MM.1S (cell line): Measurements from ENCODE around the gene GRAMD1B.

ENCODE experiments used
- DNase-seq: peaks from one replicate; pipeline ENCODE4 v3.0.0-alpha.2; 2015
- H2AFZ ChIP-seq: fragments of 300-600 bp; sonication (generic); 2 replicates; pipeline ENCODE4 v1.6.0; 2016; ENCODE audit warnings: antibody characterized with exemption, low read length
- H3F3A ChIP-seq: fragments of 300-600 bp; sonication (generic); 2 replicates; pipeline ENCODE4 v1.6.1; 2016; ENCODE audit warnings: mild to moderate bottlenecking, antibody characterized with exemption, low read length, moderate library complexity, mixed read lengths; ENCODE audit not compliant: insufficient read depth
- H3K27ac ChIP-seq: fragments of 300-600 bp; sonication (generic); 2 replicates; pipeline ENCODE4 v1.5.1; 2016; ENCODE audit warnings: mild to moderate bottlenecking, low read length
- H3K27me3 ChIP-seq: fragments of 300-600 bp; sonication (generic); replicated peaks from 2 replicates; pipeline ENCODE4 v1.6.0; 2016; ENCODE audit warnings: low read length; ENCODE audit not compliant: insufficient read depth
- H3K36me3 ChIP-seq: fragments of 300-600 bp; sonication (generic); replicated peaks from 2 replicates; pipeline ENCODE4 v1.6.1; 2016; ENCODE audit warnings: mild to moderate bottlenecking, low read length, mixed read lengths; ENCODE audit not compliant: insufficient read depth
- H3K4me1 ChIP-seq: fragments of 300-600 bp; sonication (generic); 2 replicates; pipeline ENCODE4 v1.6.1; 2016; ENCODE audit warnings: low read length, mixed read lengths
- H3K4me2 ChIP-seq: fragments of 300-600 bp; sonication (generic); 2 replicates; pipeline ENCODE4 v1.6.0; 2016; ENCODE audit warnings: low read depth, low read length
- H3K4me3 ChIP-seq: fragments of 300-600 bp; sonication (generic); 2 replicates; pipeline ENCODE4 v1.5.1; 2016; ENCODE audit warnings: low read length, mixed read lengths
- H3K79me2 ChIP-seq: fragments of 300-600 bp; sonication (generic); 2 replicates; pipeline ENCODE4 v1.6.1; 2016; ENCODE audit warnings: mixed run types, low read length, mixed read lengths
- H3K9ac ChIP-seq: fragments of 300-600 bp; sonication (generic); 2 replicates; pipeline ENCODE4 v1.6.1; 2016; ENCODE audit warnings: low read length, mixed read lengths
- H3K9me2 ChIP-seq: fragments of 300-600 bp; sonication (generic); replicated peaks from 2 replicates; pipeline ENCODE4 v1.6.1; 2016; ENCODE audit warnings: mild to moderate bottlenecking, low read length, mixed read lengths; ENCODE audit not compliant: insufficient read depth
- H3K9me3 ChIP-seq: fragments of 300-600 bp; sonication (generic); replicated peaks from 2 replicates; pipeline ENCODE4 v1.6.1; 2016; ENCODE audit warnings: mild to moderate bottlenecking, low read length, mixed read lengths; ENCODE audit not compliant: insufficient read depth
- H4K20me1 ChIP-seq: fragments of 300-600 bp; sonication (generic); 2 replicates; pipeline ENCODE4 v1.6.1; 2016; ENCODE audit warnings: mild to moderate bottlenecking, low read length, moderate library complexity, mixed read lengths; ENCODE audit not compliant: insufficient read depth
- CTCF ChIP-seq: fragments of 300-600 bp; sonication (generic); IDR thresholded peaks from 2 replicates; pipeline ENCODE4 v1.5.1; 2016; ENCODE audit warnings: antibody characterized with exemption, low read length, mixed read lengths
- EZH2 ChIP-seq: fragments of 300-600 bp; sonication (generic); optimal IDR thresholded peaks from 2 replicates; pipeline ENCODE3; 2017; ENCODE audit warnings: low read depth, mild to moderate bottlenecking, antibody characterized with exemption, low read length, mixed read lengths
- EZH2phosphoT487 ChIP-seq: fragments of 300-600 bp; sonication (generic); IDR thresholded peaks from 2 replicates; pipeline ENCODE4 v1.6.1; 2018; ENCODE audit warnings: antibody characterized with exemption, low read length

GRAMD1B gene

GRCh38 chr11:123491241-123491640 is 61.2 kb downstream of the GRAMD1B start:
- Histone ChIP-seq H3K79me2 (no peaks in the 10 kb centered on the region), H3K4me2 (no peak overlapping the region), H3K27ac (no peak overlapping the region), H4K20me1 (no peaks in the 10 kb centered on the region), H3K9me2 (no peaks in the 10 kb centered on the region), H3K9ac (no peak overlapping the region), H3K4me3 (no peak overlapping the region), H3F3A (no peaks in the 10 kb centered on the region), H3K4me1 (no peaks in the 10 kb centered on the region), H3K9me3 (no peaks in the 10 kb centered on the region), H2AFZ (no peak overlapping the region), H3K36me3 (no peaks in the 10 kb centered on the region), H3K27me3 (no peaks in the 10 kb centered on the region)
- no peak for DNase-seq
- TF ChIP-seq CTCF (no peak), EZH2phosphoT487 (no peak), EZH2 (no peak)

DNA sequence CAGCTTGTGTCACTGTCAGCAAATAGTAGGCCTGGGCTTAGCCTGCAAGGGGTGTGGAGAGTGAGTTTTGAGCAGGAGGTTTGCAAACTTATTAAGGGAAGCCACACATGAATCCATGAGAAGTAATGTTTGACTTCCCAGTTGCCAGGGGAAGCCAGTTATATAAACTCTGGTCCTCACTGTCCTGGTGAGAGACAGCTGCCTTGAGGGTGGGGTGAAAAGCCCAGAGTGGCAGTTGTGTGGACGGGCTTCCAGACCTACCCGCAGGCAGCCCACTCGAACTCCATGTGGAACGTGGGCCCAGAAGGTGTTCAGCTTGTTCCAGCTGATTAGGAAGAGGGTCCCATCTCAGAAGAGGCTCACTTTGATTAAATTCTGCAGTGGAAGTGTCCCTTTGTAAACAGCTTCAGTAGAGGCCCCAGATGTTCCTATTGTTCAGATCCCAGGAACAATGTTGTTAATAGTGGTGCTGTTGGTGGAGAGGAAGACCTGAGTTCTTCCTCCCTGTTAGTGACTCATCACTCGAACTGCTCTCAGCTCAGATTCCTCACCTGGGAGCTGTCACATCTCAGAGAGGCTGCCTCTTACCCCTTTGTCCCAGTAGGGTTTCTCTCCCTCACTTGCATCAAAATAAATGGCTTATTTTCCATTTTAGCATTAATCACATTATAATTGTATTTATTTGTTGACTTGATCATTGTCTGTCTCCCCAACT is 63.4 kb downstream of the GRAMD1B start:
- Histone ChIP-seq H3K9me3 (no peaks in the 10 kb centered on the region), H3K4me3 (no peak overlapping the region), H3K9ac (no peak overlapping the region), H4K20me1 (no peaks in the 10 kb centered on the region), H3K4me2 (no peak overlapping the region), H3F3A (no peaks in the 10 kb centered on the region), H3K36me3 (no peaks in the 10 kb centered on the region), H3K79me2 (no peaks in the 10 kb centered on the region), H3K27me3 (no peaks in the 10 kb centered on the region), H3K9me2 (no peaks in the 10 kb centered on the region), H3K27ac (no peak overlapping the region), H3K4me1 (no peaks in the 10 kb centered on the region), H2AFZ (no peak overlapping the region)
- TF ChIP-seq EZH2 = no peak
- no peak for TF ChIP-seq CTCF
- no peak for TF ChIP-seq EZH2phosphoT487
- no peak for DNase-seq

DNA sequence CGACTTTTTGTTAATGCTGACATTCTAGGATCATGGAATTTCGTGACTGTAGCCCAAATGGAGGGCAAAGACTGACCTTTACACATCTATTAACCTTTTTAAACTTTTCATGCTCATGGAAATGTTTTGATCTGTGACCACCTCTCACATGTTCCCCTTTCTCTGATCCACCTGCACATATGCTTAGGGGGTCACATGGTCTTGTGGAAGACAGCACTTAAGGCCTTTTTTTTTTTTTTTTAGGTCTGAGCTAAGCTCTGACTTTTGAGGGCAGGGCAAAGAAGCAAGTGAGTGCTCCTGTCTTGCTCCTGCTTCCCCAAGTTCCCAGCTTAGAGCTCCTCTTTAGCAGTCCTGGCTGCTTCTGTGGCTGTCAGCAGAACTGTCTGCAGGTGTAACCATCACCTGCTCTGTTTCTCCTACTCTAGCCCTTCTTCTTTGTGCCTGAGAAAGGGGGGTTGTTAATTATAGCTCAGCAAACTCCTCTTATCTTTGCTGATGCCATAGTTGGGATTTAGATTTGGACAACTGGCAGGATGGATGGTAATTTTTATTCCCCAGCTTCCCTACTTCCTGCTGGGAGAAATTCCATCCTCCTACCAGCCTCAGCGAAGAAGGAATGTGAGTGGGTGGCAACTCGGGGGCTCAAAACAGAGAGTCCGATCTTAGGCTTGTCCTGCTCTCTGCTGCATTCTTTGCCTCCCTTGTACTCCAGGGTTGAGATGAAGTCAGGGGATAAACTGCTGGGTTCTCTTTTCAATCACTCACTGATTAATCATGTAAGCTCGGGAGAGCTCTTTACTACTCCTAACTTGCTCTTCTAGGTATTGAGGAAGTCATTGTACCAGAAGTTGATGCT is 64.4 kb downstream of the GRAMD1B start:
- Histone ChIP-seq H4K20me1 (no peaks in the 10 kb centered on the region), H3K79me2 (no peaks in the 10 kb centered on the region), H3K4me2 (no peak overlapping the region), H3F3A (no peaks in the 10 kb centered on the region), H3K4me1 (no peaks in the 10 kb centered on the region), H3K27ac (no peak overlapping the region), H3K4me3 (no peak overlapping the region), H3K9me2 (no peaks in the 10 kb centered on the region), H3K9ac (no peak overlapping the region), H3K27me3 (no peaks in the 10 kb centered on the region), H2AFZ (no peak overlapping the region), H3K36me3 (no peaks in the 10 kb centered on the region), H3K9me3 (no peaks in the 10 kb centered on the region)
- DNase-seq = no peak
- TF ChIP-seq EZH2 (no peak), CTCF (no peak), EZH2phosphoT487 (no peak)
